ENCODE results near the gene ANKRD11.

The ANKRD11 gene

GRCh38 chr16:89493776-89494175 is 3.4 kb upstream of the ANKRD11 start:
- no peak overlapping the region for H3K9ac ChIP-seq (ENCODE audit: low read depth, low read length, poor library complexity, severe bottlenecking)
- TF ChIP-seq EZH2phosphoT487 (IDR thresholded peaks at IDR 0.05; ENCODE audit: borderline replicate concordance) (no peak), CTCF (conservative IDR thresholded peaks at IDR 0.05; ENCODE audit: low read length) (no peak)
- H3K9me2 ChIP-seq (replicated peaks; ENCODE audit: low read depth, low read length), result no peaks in the 10 kb centered on the region

GRCh38 chr16:89491974-89492687 is 1.8 kb upstream of the ANKRD11 start:
- Histone ChIP-seq H3K27me3 (ENCODE audit: insufficient read depth, low read length, poor library complexity, severe bottlenecking) (no peaks in the 10 kb centered on the region), H3K4me3 (ENCODE audit: low read length, poor library complexity, severe bottlenecking) (peak overlapping the region; percentile 90), H3K79me2 (ENCODE audit: insufficient read depth, low read length) (peaks cover 36% of the 10 kb centered on the region), H3K9me2 (replicated peaks; ENCODE audit: low read depth, low read length) (no peaks in the 10 kb centered on the region), H4K20me1 (ENCODE audit: insufficient read depth, low read length, poor library complexity, severe bottlenecking) (peaks cover 18% of the 10 kb centered on the region), H3K36me3 (ENCODE audit: insufficient read depth, low read length) (no peaks in the 10 kb centered on the region), H3K4me1 (ENCODE audit: insufficient read depth, low read length, poor library complexity, severe bottlenecking) (peaks cover 20% of the 10 kb centered on the region), H2AFZ (ENCODE audit: low read length) (no peak overlapping the region), H3K9me3 (ENCODE audit: insufficient read depth, low read depth, low read length) (no peaks in the 10 kb centered on the region), H3F3A (ENCODE audit: low read depth) (no peaks in the 10 kb centered on the region), H3K4me2 (ENCODE audit: low read depth, low read length, poor library complexity, severe bottlenecking) (peak overlapping the region; percentile 96), H3K9ac (ENCODE audit: low read depth, low read length, poor library complexity, severe bottlenecking) (peak overlapping the region; percentile 82)
- TF ChIP-seq EZH2phosphoT487 (IDR thresholded peaks at IDR 0.05; ENCODE audit: borderline replicate concordance) (no peak), CTCF (conservative IDR thresholded peaks at IDR 0.05; ENCODE audit: low read length) (no peak)

More at GRCh38 chr16:89493776-89494175, 3.4 kb upstream of the ANKRD11 start:
- Histone ChIP-seq H3K9me3 (ENCODE audit: insufficient read depth, low read depth, low read length) (no peaks in the 10 kb centered on the region), H2AFZ (ENCODE audit: low read length) (no peak overlapping the region), H3K4me1 (ENCODE audit: insufficient read depth, low read length, poor library complexity, severe bottlenecking) (peaks cover 12% of the 10 kb centered on the region), H3K4me3 (ENCODE audit: low read length, poor library complexity, severe bottlenecking) (no peak overlapping the region), H3K79me2 (ENCODE audit: insufficient read depth, low read length) (peaks cover 20% of the 10 kb centered on the region), H4K20me1 (ENCODE audit: insufficient read depth, low read length, poor library complexity, severe bottlenecking) (peaks cover 1% of the 10 kb centered on the region), H3F3A (ENCODE audit: low read depth) (no peaks in the 10 kb centered on the region), H3K36me3 (ENCODE audit: insufficient read depth, low read length) (no peaks in the 10 kb centered on the region), H3K27me3 (ENCODE audit: insufficient read depth, low read length, poor library complexity, severe bottlenecking) (no peaks in the 10 kb centered on the region), H3K4me2 (ENCODE audit: low read depth, low read length, poor library complexity, severe bottlenecking) (no peak overlapping the region)

- Histone ChIP-seq H4K20me1 (ENCODE audit: insufficient read depth, low read length, poor library complexity, severe bottlenecking) (peaks cover 23% of the 10 kb centered on the region), H3K9me3 (ENCODE audit: insufficient read depth, low read depth, low read length) (no peaks in the 10 kb centered on the region), H3K36me3 (ENCODE audit: insufficient read depth, low read length) (no peaks in the 10 kb centered on the region), H3K9me2 (replicated peaks; ENCODE audit: low read depth, low read length) (no peaks in the 10 kb centered on the region), H2AFZ (ENCODE audit: low read length) (no peak overlapping the region), H3K4me1 (ENCODE audit: insufficient read depth, low read length, poor library complexity, severe bottlenecking) (peaks cover 22% of the 10 kb centered on the region), H3K79me2 (ENCODE audit: insufficient read depth, low read length) (peaks cover 44% of the 10 kb centered on the region), H3K9ac (ENCODE audit: low read depth, low read length, poor library complexity, severe bottlenecking) (peak overlapping the region; percentile 82), H3K4me3 (ENCODE audit: low read length, poor library complexity, severe bottlenecking) (peak overlapping the region; percentile 90), H3K4me2 (ENCODE audit: low read depth, low read length, poor library complexity, severe bottlenecking) (peak overlapping the region; percentile 96), H3K27me3 (ENCODE audit: insufficient read depth, low read length, poor library complexity, severe bottlenecking) (no peaks in the 10 kb centered on the region), H3F3A (ENCODE audit: low read depth) (no peaks in the 10 kb centered on the region)
- no peak for TF ChIP-seq EZH2phosphoT487 (IDR thresholded peaks at IDR 0.05; ENCODE audit: borderline replicate concordance)
- TF ChIP-seq CTCF (conservative IDR thresholded peaks at IDR 0.05; ENCODE audit: low read length), result no peak
These were observed 993 bp upstream of the ANKRD11 start for GRCh38 chr16:89491238-89491869.

Measured in Loucy (cell line).